Nucleus accumbens (tissue), 56 donors: ENCODE data around the gene SH3GL3.
A peak's percentile ranks its signal among the peaks of the same experiment; 100 is the strongest.

ENCODE experiments used
- DNase-seq, 56 donors: peaks; one replicate each; lab custom pipeline; 2025; lab: John Stamatoyannopoulos, UW

The SH3GL3 gene

DNA sequence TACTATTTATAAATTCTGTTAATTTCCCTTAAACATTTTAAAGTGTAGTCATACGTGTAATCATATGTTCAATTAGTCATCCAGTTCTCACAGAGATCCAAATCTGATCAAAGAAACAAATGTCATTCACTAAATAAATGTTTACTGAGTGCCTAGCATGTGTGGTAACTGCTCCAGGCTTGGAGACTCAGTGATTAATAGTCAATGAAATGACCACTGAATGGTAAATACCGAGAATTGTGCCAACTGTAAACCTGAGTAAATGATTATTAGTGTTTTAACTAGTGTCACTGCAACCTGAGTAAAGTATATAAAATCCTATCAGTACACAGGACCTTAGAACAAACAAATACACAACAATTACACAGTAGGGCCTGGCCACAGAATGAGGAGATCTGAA is 52.3 kb downstream of the SH3GL3 start:
- no peak for DNase-seq

DNA sequence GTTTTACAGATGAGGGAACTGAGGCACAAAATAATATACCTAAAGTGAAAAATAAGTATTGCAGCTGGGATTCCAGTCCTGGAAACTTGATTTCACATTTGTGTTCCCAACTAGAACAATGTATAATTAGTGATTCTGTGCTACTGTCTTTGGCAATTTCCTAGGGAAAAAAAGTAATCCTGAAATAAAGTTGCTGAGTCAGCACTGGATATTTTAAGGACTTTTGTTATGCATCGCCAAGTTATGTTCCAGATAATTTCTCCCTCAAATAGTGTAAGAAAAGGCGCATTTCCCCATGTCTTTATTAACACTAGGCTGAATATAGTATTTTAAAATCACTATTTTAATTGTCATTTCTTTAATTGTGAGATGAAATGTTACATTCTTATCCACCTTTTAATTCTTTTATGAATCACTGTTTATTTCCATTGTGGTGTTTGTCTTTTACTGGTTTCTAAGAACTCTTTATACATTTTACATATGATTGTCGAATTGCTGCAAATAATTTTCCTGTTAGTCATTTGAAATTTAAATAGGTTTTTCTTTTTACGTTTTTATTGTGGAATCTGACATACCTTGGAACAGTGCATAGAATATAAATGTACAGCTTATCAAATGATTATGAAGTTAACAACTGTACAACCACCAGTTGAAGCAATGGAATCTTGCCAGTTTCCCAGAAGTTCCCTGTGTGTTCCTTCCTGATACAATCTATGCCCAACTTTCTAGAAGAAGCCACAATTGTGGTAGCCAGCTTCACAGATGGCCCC is 56.6 kb downstream of the SH3GL3 start:
- no peak for DNase-seq

DNA sequence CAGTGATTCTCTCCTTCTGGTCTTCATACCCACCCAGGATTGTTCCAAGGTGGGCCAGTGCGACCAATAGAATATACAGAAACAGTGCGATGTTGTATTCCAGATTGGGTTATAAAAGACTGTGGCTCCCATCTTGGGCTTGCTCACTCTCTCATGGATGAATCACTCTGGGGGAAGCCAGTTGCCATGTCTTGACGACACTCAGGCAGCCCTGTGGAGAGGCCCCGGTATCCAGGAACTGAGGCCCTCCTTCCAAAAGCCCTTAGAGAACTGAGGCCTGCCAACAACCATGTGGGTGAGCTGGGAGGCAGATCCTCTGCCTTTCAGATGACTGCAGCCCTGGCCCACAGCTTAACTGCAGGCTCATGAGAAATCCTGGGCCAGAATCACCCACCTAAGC is 57.2 kb downstream of the SH3GL3 start:
- no peak for DNase-seq

DNA sequence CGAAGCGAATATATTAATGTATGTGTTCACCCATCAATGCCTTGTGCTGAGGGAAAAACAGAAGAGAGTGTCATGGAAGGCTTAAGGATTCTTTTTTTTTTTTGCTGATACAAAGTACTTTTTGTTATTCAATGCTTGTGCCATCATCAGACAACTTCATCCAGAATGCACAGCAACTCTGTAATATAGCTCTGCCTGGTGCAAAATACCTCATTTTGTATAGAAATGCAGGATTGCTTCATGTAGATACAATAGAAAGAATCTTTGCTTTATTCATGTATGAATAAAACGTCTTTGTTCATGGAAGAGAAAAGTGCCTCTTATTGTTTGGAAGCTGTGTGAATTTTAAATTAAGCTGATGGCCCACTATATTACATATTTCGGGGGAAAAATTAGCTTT is 62.9 kb downstream of the SH3GL3 start:
- no peak for DNase-seq

DNA sequence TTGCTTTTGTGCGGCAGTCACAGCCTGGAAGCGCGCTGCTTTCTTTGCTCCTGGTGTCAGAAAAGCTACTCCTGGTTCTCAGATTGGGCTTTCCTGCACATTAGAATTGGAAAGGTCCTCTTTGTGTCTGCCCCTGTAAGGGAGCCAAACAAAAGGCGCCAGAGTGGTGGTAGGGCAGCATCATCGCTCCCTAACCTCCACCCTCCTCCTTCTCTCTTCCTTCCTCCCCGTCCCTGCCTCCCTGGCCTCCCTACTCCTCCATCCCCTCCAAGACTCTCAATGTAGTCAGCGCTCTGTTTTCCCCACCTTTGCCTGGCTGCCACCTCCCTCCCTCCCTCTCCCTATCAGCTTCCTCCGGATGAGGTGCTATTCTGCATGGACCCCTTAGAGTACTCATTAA is 65.3 kb downstream of the SH3GL3 start:
- no peak for DNase-seq

DNA sequence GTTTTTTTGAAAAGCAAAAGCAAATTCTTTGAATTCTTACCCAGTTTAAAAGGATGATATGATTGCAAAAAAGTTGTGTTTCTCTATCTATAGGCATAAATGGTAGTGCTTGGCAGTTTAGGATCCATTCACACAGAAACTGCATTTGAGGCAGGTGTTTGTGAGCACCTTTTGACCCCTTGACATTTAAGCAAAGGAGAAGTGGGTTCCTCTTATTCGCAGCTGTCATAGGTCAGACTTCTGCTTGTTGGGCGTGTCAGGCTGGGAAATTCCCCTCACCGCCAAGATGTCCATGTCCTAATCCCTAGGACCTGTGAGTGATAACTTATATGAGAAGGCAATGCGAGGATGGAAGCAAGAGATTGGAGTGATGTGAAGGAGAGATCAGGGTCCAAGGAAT is 67.4 kb downstream of the SH3GL3 start:
- DNase-seq = no peak

DNA sequence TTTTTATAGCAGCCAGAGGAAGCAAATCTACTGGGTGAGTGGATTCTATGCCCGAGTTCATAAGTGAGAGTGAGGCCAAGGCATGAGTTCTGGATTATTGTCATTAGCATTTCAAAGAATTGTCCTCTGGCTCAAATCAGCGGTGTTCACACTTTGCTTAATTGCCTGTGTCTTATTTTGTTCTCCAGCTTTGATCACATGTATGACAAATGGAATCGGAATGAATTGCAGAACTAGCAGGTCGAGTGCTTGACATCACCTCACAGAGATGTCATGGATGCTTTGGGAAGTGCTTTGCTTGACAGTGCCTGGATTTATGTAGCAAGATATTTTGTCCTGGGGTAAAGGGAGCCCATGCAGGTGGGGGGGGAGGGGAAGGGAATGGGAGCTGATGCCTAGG is 68.0 kb downstream of the SH3GL3 start:
- DNase-seq = no peak

DNA sequence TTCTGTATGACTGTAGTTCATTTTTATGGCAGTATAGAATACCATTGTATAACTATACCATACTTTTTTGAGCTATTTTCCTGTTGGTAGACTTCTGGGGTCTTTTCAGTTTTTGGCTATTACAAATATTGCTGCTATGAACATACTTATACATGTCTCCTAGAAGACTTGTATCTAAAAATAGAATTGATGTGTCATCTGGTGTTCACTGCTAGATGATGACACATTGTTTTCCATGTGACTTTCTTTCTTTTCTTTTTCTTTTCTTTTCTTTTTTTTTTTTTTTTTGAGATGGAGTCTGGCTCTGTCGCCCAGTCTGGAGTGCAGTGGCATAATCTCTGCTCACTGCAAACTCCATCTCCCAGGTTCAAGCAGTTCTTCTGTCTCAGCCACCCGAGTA is 69.8 kb downstream of the SH3GL3 start:
- DNase-seq = no peak

DNA sequence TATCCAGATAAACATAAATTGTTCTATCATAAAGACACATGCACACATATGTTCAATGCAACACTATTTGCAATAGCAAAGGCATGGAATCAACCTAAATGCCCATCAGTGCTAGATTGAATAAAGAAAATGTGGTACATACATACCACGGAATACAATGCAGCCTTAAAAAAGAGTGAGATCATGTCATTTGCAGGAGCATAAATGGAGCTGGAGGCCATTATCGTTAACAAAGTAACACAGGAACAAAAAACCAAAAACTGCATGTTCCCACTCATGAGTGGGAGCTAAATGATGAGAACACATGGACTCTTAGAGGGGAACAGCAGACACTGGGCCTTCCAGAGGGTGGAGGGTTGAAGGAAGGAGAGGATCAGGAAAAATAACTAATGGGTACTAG is 79.2 kb downstream of the SH3GL3 start:
- no peak for DNase-seq

DNA sequence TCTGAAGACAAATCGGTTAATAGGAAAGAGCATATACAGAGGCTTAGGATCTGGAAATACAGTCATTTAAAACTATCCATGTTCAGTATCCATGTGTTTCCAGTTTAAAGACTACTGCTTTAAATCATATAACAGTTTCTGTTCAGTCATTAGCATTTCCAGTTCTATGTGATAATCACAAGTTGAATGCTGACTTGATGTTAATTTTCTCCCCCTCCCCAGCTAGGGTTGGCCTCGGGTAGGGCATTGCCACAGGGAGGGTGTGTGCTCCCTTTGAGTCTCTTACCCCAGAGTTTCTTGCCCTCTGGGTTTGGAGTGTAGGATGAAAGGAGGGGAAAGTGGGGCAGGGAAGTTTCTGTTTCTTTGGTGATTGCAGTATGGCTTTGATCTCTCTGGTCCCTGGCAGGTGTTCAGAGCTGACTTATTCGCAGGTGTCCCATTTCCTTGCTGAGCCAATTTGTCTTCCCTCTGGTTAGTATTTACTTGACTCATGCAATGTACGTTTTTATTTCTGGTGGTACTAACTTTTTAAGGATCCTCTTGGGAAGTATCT is 86.3 kb downstream of the SH3GL3 start:
- no peak for DNase-seq

DNA sequence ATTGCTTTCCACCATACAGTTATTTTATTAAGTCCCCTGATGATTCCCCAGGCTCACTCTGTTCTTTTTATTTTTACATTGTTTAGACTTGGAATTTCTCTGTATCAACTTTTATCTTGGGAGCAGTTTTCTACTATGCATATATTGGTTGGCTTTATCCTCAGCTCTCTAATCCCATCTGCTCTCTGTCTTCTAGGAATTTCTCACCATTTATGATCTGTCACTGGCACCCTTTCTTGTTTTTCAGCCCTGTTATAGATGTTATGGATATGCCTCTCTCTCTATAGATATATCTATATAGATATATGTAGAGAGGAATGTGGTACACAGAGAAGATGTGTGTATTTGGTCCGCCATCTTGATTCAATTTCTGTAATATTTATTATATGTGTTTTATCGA is 90.5 kb downstream of the SH3GL3 start:
- DNase-seq = no peak

DNA sequence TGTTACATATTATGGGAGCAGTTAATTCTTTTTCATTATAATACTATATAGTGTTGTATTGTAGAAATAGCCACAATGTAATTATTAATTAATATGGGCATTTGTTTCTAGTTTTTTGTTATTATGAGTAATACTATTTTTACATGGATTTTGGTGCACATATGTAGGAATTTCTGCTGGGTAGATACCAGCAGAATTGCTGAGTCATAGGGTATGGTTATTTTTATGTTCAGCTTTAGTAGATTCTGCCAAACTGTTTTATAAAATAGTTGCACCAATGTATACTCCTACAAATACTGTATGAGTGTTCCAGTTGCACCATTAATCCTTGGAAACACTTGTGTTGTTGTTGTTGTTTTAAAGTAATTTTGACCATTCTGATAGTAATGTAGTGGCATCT is 91.5 kb downstream of the SH3GL3 start:
- no peak for DNase-seq

DNA sequence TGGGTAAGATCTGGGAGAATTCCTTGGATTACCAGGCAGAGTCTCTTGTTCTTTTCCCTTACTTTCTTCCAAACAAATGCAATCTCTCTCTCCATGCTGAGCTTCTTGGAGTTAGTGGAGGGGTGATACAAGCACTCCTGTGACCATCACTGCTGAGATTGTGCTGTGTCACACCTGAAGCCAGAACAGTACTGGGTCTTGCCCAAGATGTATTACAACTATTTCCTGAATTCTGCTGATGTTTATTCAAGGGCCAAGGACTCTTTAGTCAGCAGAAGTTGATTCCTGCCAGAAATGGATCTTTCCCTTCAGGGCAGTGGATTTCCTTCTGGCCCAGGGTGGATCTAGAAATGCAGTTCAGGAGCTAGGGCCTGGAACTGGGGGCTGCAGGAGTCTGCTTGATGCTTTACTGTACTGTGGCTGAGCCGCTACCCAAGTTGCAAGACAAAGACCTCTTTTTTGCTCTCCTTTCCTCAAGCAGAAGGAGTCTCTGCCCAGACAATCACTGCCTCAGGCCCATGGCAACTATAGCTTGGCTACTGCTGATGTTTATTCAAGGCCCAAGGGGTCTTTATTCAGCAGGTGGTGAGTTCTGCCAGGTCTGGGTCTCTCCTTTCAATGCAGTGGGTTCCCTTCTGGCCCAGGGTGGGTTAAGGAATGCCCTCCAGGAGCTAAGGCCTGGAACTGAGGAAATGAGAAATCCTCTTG is 98.8 kb downstream of the SH3GL3 start:
- no peak for DNase-seq

DNA sequence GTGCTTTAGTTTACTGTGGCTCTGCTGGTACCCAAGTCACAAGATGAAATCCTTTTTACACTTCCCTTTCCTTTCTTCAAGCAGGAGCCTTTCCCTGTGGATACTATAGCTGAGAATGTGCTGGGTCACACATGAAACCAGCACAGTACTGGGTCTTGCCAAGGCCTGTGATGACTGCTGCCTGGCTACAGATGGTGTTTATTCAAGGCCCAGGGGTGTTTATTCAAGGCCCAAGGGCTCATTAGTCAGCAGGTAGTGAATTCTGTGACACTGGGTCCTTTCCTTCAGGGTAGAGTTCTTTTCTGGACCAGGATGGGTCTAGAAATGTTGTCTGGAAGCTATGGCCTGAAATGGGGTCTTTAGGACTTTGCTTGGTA is 99.4 kb downstream of the SH3GL3 start:
- no peak for DNase-seq

DNA sequence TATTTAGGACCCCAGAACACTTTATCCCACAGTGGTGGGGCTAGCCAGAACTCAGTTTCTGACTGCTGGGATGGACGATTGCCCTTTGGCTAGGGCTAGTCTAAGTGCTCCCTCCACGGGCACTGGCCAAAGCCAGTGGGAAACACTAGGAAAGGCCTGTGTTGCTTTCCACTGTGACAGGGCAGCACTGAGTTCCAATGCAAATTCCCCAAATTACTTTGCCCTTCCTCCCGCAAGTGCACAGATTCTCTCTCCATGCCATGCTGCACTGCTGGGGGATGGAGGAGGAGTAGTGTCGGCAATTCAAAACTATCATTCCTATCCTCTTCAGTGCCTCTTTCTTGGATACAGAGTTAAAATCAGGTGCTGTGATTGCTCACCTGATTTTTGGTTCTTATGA is 100.0 kb downstream of the SH3GL3 start:
- DNase-seq = no peak

DNA sequence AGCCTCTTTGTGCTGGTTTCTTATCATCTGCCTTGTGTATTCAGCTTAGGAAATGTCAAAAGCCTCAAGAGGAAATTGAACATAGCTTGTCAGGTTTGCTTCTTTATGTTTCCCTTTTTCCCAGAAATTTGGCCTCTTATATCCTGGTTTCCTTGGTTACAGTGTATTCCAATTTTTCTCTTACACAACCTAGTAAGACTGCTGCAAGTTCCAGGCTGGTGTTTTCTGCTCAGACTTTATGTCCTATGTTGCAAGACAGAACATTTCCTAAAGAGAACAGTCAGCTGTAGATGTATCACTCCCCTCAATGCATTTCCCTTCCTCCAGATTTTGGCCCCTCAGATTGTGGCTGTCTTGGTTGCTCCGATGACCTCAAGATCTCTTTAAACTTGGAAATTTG is 102.5 kb downstream of the SH3GL3 start:
- DNase-seq = no peak

DNA sequence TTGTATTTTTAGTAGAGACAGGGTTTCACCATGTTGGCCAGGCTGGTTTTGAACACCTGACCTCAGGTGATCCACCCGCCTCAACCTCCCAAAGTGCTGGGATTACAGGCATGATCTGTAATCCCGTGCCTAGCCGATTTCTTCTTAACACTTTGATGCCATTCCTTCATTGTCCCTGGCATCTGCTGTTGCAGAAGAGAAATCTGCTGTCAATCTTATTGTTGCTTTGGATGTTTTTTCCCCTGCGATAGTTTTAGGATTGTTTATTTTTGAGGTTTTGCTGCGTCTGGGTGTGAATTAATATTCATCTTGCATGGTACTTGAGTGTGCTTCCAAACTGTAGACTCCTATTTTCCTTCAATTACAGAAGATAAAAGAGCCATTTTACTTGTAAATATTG is 107.4 kb downstream of the SH3GL3 start:
- DNase-seq = no peak

DNA sequence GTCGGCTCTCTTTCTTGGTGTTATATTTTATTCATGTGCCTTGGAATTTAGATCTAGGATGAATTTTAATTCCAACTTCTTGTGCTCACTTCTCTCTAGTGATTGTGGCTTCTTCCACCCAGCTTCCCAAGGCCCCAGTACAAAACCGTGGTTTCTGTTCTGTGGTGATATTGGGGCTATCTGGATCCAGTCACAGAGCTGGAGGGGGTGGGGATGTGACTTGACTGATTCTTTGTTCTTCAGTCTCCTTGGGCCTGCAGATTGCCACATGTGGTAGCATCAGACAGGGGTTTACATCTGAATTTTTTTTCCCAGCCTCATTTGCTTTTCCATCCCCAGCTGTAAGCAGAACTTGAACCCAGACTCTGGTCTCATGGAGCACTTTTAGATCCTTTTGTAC is 108.2 kb downstream of the SH3GL3 start:
- no peak for DNase-seq

DNA sequence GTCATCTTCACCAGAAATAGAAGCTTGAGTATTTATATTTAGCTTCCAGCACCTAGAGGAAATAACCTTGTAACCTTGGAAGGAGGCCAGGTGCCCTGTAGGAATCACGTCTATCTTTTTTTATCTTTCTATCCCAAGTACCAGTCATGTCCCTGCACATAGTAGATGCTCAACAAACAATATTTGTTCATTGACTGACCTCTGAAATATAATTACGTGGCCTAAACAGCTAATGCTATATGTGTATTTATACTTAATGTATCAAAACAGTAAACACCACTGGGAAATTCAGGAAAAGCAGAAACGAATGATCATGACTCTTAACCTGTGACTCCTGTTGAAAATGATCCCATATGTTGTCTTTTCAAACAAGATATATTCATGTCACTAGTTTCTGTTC is 108.9 kb downstream of the SH3GL3 start:
- no peak for DNase-seq

DNA sequence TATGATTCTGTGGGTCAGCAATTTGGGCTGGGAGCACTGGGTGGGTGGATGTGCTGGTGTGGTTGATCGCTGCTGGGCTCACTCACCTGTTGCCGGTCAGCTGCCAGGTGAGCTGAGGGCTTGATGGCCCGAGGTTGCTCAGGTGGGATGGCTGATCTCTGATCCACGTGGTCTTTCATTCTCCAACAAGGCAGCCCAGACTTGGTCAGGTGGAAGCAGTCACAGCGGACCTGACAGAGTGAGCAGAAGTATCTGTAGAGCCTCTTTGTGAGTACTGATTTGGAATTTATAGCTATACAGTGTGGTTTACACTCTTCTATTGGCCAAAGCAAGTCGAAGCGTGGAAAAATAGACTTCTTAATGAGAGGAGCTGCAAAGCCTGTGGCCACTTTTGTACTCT is 109.6 kb downstream of the SH3GL3 start:
- no peak for DNase-seq

DNA sequence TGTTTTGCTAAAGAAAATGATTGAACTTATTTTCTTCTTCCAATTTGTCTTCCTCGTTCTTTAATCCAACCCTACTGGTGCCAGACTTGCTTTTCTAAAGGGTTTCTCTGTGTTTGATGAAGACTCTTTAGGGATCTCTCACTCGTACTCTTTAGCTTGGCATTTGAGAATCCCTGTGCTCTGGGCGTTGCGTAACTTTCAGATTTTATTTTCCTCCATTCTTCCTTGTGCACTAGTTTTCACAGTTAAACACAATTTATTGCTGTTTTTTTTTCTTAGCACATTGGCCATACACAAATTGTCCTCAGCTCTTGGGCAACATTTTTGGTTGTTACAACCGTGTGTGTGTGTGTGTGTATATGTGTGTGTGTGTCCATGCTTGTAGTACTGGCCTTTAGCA is 111.0 kb downstream of the SH3GL3 start:
- no peak for DNase-seq

DNA sequence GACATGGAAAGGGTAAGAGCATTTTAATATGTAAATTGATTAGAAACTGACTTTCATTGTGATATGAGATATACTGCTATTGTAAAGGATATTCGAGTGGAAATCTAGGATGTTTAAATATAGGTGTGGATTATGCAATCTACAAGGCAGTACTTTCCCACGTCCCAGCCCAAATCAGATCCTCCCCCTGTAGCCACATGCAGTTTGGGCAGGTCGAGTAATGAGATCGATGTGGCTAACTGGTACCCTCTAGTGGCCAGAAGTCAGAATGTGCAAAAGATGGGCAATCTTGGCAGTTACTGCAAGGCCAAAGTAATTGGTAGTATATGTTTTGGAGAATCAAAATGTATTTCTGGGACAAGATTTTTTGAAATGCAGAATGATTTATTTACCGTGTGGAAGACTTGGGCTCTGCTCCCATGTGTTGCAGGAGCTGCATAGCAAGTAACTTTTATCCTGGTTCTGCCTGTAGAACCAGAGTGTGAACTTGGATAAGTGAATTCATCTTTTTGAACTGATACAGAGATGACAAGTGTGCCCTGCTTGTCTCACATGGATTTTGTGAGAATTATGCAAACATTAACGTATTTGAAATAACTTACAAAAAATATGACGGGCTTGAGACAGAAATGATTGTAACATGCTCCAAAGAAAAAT is 112.3 kb downstream of the SH3GL3 start:
- peak in 46 of 56 donors; percentile 14 to 82 (median 59) for DNase-seq
